Liver (tissue), 9 donors: Measurements from ENCODE around the gene EHD4. TPM values are rescaled to one million over a fixed set of nuclear protein-coding genes. Genes with fewer than 3 reads are reported as not detected.

Experiments
- DNase-seq: peaks from one replicate; pipeline ENCODE4 v3.0.0-alpha.2; 2017; ENCODE audit warnings: low spot score
- H3K27ac ChIP-seq, 2 donors: one replicate each; pipeline ENCODE4 v1.7.0; 2013; ENCODE audit warnings: inconsistent platforms in 2 of 2, low read length in 2 of 2, control low read depth in 1 of 2, low read depth in 1 of 2, mild to moderate bottlenecking in 1 of 2
- H3K27me3 ChIP-seq, 4 donors: one replicate each; pipeline versions ENCODE4 v1.6.1 to v1.7.0; 2013; ENCODE audit warnings: low read length in 3 of 4, inconsistent platforms in 1 of 4, mild to moderate bottlenecking in 1 of 4, moderate library complexity in 1 of 4; ENCODE audit not compliant: control insufficient read depth in 4 of 4, insufficient read depth in 4 of 4
- H3K36me3 ChIP-seq, 4 donors: one replicate each; pipeline versions ENCODE4 v1.6.1 to v1.7.0; 2013; ENCODE audit warnings: low read length in 3 of 4, mild to moderate bottlenecking in 3 of 4, low read depth in 1 of 4, moderate library complexity in 1 of 4; ENCODE audit not compliant: control insufficient read depth in 4 of 4, insufficient read depth in 3 of 4
- H3K4me1 ChIP-seq, 4 donors: one replicate each; pipeline versions ENCODE4 v1.6.1 to v1.7.0; 2013; ENCODE audit warnings: low read length in 3 of 4, mild to moderate bottlenecking in 3 of 4, moderate library complexity in 1 of 4; ENCODE audit not compliant: control insufficient read depth in 4 of 4, insufficient read depth in 4 of 4
- H3K4me3 ChIP-seq, 3 donors: one replicate each; pipeline versions ENCODE4 v1.6.1 to v1.7.0; 2013; ENCODE audit warnings: low read length in 3 of 3, control low read depth in 1 of 3, low read depth in 1 of 3, mild to moderate bottlenecking in 1 of 3
- H3K9ac ChIP-seq, 2 donors: one replicate each; pipeline ENCODE4 v1.7.0; 2013; ENCODE audit warnings: low read length in 2 of 2, mild to moderate bottlenecking in 2 of 2, moderate library complexity in 2 of 2, control low read depth in 1 of 2, low read depth in 1 of 2
- H3K9me3 ChIP-seq, 4 donors: one replicate each; pipeline versions ENCODE4 v1.6.1 to v1.7.0; 2013; ENCODE audit warnings: low read length in 3 of 4; ENCODE audit not compliant: control insufficient read depth in 4 of 4
- ATF3 ChIP-seq: IDR thresholded peaks from 2 replicates; pipeline ENCODE4 v1.6.1; 2016; ENCODE audit warnings: antibody characterized with exemption
- CTCF ChIP-seq: fragments of 150-350 bp; IDR thresholded peaks from 2 replicates; pipeline ENCODE4 v1.5.1; 2017; ENCODE audit warnings: improper control_type of control experiment, low read depth, low read length; ENCODE audit not compliant: missing input control
- EGR1 ChIP-seq, 2 donors: IDR thresholded peaks; 2 replicates each; pipeline ENCODE4 v1.6.1; 2016 to 2018; ENCODE audit warnings: antibody characterized with exemption in 2 of 2, low read depth in 2 of 2
- FOXA1 ChIP-seq: IDR thresholded peaks from 2 replicates; pipeline ENCODE4 v1.6.1; 2016; ENCODE audit warnings: antibody characterized with exemption
- FOXA2 ChIP-seq: IDR thresholded peaks from 2 replicates; pipeline ENCODE4 v1.6.1; 2016; ENCODE audit warnings: antibody characterized with exemption
- GABPA ChIP-seq, 2 donors: IDR thresholded peaks in 1 of 2; conservative IDR thresholded peaks in 1 of 2; 2 replicates each; pipeline ENCODE4 v1.6.1; 2016; ENCODE audit warnings: antibody characterized with exemption in 2 of 2, mild to moderate bottlenecking in 1 of 2, moderate library complexity in 1 of 2
- HNF4A ChIP-seq, 2 donors: conservative IDR thresholded peaks; 2 replicates each; pipeline ENCODE4 v1.6.1; 2016; ENCODE audit warnings: antibody characterized with exemption in 2 of 2, mild to moderate bottlenecking in 2 of 2
- HNF4G ChIP-seq: IDR thresholded peaks from 2 replicates; pipeline ENCODE4 v1.6.1; 2016; ENCODE audit warnings: antibody characterized with exemption
- JUND ChIP-seq, 2 donors: IDR thresholded peaks; 2 replicates each; pipeline ENCODE4 v1.6.1; 2016; ENCODE audit warnings: antibody characterized with exemption in 2 of 2
- MAX ChIP-seq: IDR thresholded peaks from 2 replicates; pipeline ENCODE4 v1.6.1; 2016; ENCODE audit warnings: antibody characterized with exemption
- NR2F2 ChIP-seq: IDR thresholded peaks from 2 replicates; pipeline ENCODE4 v1.6.1; 2016; ENCODE audit warnings: antibody characterized with exemption
- RAD21 ChIP-seq, 2 donors: IDR thresholded peaks; 2 replicates each; pipeline ENCODE4 v1.6.1; 2016; ENCODE audit warnings: antibody characterized with exemption in 2 of 2, mild to moderate bottlenecking in 2 of 2
- REST ChIP-seq: IDR thresholded peaks from 2 replicates; pipeline ENCODE4 v1.6.1; 2016; ENCODE audit warnings: antibody characterized with exemption, mild to moderate bottlenecking
- RXRA ChIP-seq, 2 donors: IDR thresholded peaks; 2 replicates each; pipeline ENCODE4 v1.6.1; 2017 to 2018; ENCODE audit warnings: antibody characterized with exemption in 2 of 2, mild to moderate bottlenecking in 1 of 2
- SP1 ChIP-seq: IDR thresholded peaks from 2 replicates; pipeline ENCODE4 v1.6.1; 2018; ENCODE audit warnings: antibody characterized with exemption, mild to moderate bottlenecking
- TAF1 ChIP-seq: conservative IDR thresholded peaks from 2 replicates; pipeline ENCODE4 v1.6.1; 2016; ENCODE audit warnings: antibody characterized with exemption, mild to moderate bottlenecking
- YY1 ChIP-seq: IDR thresholded peaks from 2 replicates; pipeline ENCODE4 v1.6.1; 2016; ENCODE audit warnings: antibody characterized with exemption, mild to moderate bottlenecking
- ZBTB33 ChIP-seq: IDR thresholded peaks from 2 replicates; pipeline ENCODE4 v1.6.1; 2016; ENCODE audit warnings: antibody characterized with exemption
- WGBS: extraction: QIAGEN DNeasy Blood & Tissue Kit; methylation state at CpG from one replicate; pipeline ENCODE4 v1.1.7; 2013; 5-methylcytosine and 5-hydroxymethylcytosine counted together
- polyA plus RNA-seq, 2 donors: library from polyadenylated mRNA; stranded (reverse) in 1 of 2; unstranded in 1 of 2; fragments of 200-250 nt in 1 of 2; fragments of >200 nt in 1 of 2; fragmentation: Nextera tagmentation in 1 of 2; extraction: Ambion mirVana in 1 of 2; gene quantifications; one replicate each; pipeline versions ENCODE4 v1.2.1 to v1.2.3, GENCODE V29; 2013 to 2015
- total RNA-seq, 2 donors: library from RNA; depleted of rRNA; stranded (reverse); fragments of >200 nt; gene quantifications; one replicate each; pipeline ENCODE4 v1.2.3, GENCODE V29; 2014
- donor health status: healthy.
- donor health status: healthy.
- donor health status: healthy.
- donor health status: healthy.
- donor health status: healthy.

EHD4 gene
- total and polyA plus RNA-seq, 4 donors, result 3.3 to 10.0 (median 6.2) TPM

GRCh38 chr15:41987925-41988275 is 15.5 kb upstream of the EHD4 start:
- H3K4me1 ChIP-seq, result no peaks in the 10 kb centered on the region
- H3K27me3 ChIP-seq, result no peaks in the 10 kb centered on the region
- no peaks in the 10 kb centered on the region for H3K9me3 ChIP-seq
- no peak overlapping the region for H3K4me3 ChIP-seq
- H3K36me3 ChIP-seq, result no peaks in the 10 kb centered on the region
- TF ChIP-seq GABPA (IDR thresholded peaks at IDR 0.05 in 1 of 2, conservative IDR thresholded peaks at IDR 0.05 in 1 of 2) (no peak), TAF1 (no peak), RAD21 (IDR thresholded peaks at IDR 0.05) (no peak), ATF3 (no peak), ZBTB33 (no peak), FOXA1 (no peak), YY1 (no peak), REST (no peak), EGR1 (IDR thresholded peaks at IDR 0.05; ENCODE audit: low read depth in 2 of 2) (no peak), HNF4G (no peak), CTCF (no peak), RXRA (IDR thresholded peaks at IDR 0.05) (no peak), FOXA2 (no peak), HNF4A (conservative IDR thresholded peaks at IDR 0.05) (no peak), SP1 (no peak), NR2F2 (no peak), MAX (no peak), JUND (IDR thresholded peaks at IDR 0.05) (no peak)
- no peak overlapping the region for H3K9ac ChIP-seq
- 93% methylated on average over 11 of the region's 11 CpGs for WGBS
- no peak for DNase-seq
- H3K27ac ChIP-seq, result no peak overlapping the region
